DND-41 (cell line): ENCODE data around the gene SMIM22.

Experiments
- EZH2 ChIP-seq: IDR thresholded peaks from 3 replicates; pipeline ENCODE4 v1.6.1; 2012; ENCODE audit warnings: borderline replicate concordance, low read depth, mild to moderate bottlenecking, moderate library complexity, low read length, inconsistent platforms; ENCODE audit not compliant: severe bottlenecking
- TF ChIP-seq, protein P1 (sequence below): IDR thresholded peaks from 2 replicates; pipeline ENCODE4 v1.5.1; 2012; ENCODE audit warnings: borderline replicate concordance, low read length, moderate library complexity, mild to moderate bottlenecking; ENCODE audit not compliant: poor library complexity, severe bottlenecking; ENCODE audit errors: extremely low read depth

DNA sequence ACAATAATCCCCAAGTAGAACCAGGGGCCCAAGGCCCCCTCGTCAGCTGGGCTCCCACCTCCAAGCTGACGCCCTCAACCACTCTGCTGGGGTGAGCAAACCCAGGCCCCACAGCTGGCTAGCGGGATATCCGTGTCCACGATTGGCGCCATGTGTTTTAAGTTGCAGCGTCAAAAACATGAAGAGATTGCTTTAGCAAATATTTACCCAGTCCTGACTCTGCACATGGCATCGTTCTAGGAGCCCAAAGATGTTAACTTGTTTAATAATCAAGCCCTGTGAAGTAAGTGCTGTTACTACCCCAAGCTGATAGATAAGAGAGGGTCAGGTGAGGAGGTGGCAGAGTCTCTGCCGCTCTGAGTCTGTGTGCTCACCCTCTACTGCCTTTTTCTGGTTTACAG, 6.7 kb upstream of the SMIM22 start:
- TF ChIP-seq, protein P1, sequence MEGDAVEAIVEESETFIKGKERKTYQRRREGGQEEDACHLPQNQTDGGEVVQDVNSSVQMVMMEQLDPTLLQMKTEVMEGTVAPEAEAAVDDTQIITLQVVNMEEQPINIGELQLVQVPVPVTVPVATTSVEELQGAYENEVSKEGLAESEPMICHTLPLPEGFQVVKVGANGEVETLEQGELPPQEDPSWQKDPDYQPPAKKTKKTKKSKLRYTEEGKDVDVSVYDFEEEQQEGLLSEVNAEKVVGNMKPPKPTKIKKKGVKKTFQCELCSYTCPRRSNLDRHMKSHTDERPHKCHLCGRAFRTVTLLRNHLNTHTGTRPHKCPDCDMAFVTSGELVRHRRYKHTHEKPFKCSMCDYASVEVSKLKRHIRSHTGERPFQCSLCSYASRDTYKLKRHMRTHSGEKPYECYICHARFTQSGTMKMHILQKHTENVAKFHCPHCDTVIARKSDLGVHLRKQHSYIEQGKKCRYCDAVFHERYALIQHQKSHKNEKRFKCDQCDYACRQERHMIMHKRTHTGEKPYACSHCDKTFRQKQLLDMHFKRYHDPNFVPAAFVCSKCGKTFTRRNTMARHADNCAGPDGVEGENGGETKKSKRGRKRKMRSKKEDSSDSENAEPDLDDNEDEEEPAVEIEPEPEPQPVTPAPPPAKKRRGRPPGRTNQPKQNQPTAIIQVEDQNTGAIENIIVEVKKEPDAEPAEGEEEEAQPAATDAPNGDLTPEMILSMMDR: no peak
- TF ChIP-seq EZH2: no peak
